MM.1S (cell line): Measurements from ENCODE around the gene PLTP.

Source experiments
- EZH2 ChIP-seq: fragments of 300-600 bp; sonication (generic); optimal IDR thresholded peaks from 2 replicates; pipeline ENCODE3; 2017; ENCODE audit warnings: low read depth, mild to moderate bottlenecking, antibody characterized with exemption, low read length, mixed read lengths
- EZH2phosphoT487 ChIP-seq: fragments of 300-600 bp; sonication (generic); IDR thresholded peaks from 2 replicates; pipeline ENCODE4 v1.6.1; 2018; ENCODE audit warnings: antibody characterized with exemption, low read length
- TF ChIP-seq, protein P1 (sequence below): fragments of 300-600 bp; sonication (generic); IDR thresholded peaks from 2 replicates; pipeline ENCODE4 v1.5.1; 2016; ENCODE audit warnings: antibody characterized with exemption, low read length, mixed read lengths

DNA sequence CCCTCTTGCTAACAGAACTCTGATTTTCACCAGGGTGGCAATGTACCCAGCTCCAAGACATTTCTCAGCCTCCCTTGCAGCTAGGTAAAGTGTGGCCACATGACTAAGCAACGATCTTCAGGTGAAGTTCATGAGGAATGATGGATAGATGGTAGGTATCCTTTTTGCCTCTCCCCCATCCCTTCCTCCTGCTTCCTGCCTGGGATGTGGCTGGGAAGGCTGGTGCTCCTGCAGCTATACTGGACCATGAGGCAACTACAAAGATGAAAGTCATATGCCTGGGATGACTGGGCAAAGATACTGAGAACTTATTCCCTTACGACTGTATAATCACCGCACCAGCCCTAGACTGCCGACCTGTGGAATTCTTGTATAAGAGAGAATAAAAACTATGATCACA is 46.6 kb upstream of the PLTP start:
- TF ChIP-seq, protein P1, sequence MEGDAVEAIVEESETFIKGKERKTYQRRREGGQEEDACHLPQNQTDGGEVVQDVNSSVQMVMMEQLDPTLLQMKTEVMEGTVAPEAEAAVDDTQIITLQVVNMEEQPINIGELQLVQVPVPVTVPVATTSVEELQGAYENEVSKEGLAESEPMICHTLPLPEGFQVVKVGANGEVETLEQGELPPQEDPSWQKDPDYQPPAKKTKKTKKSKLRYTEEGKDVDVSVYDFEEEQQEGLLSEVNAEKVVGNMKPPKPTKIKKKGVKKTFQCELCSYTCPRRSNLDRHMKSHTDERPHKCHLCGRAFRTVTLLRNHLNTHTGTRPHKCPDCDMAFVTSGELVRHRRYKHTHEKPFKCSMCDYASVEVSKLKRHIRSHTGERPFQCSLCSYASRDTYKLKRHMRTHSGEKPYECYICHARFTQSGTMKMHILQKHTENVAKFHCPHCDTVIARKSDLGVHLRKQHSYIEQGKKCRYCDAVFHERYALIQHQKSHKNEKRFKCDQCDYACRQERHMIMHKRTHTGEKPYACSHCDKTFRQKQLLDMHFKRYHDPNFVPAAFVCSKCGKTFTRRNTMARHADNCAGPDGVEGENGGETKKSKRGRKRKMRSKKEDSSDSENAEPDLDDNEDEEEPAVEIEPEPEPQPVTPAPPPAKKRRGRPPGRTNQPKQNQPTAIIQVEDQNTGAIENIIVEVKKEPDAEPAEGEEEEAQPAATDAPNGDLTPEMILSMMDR = no peak
- TF ChIP-seq EZH2 = no peak
- no peak for TF ChIP-seq EZH2phosphoT487
